ENCODE measurements around the gene RBM4.
"Not testable (repeated sequence)": the region's sequence is repeated elsewhere in the genome, so short reads cannot be mapped to it uniquely, and the experiment has no call there.

Gene RBM4

DNA sequence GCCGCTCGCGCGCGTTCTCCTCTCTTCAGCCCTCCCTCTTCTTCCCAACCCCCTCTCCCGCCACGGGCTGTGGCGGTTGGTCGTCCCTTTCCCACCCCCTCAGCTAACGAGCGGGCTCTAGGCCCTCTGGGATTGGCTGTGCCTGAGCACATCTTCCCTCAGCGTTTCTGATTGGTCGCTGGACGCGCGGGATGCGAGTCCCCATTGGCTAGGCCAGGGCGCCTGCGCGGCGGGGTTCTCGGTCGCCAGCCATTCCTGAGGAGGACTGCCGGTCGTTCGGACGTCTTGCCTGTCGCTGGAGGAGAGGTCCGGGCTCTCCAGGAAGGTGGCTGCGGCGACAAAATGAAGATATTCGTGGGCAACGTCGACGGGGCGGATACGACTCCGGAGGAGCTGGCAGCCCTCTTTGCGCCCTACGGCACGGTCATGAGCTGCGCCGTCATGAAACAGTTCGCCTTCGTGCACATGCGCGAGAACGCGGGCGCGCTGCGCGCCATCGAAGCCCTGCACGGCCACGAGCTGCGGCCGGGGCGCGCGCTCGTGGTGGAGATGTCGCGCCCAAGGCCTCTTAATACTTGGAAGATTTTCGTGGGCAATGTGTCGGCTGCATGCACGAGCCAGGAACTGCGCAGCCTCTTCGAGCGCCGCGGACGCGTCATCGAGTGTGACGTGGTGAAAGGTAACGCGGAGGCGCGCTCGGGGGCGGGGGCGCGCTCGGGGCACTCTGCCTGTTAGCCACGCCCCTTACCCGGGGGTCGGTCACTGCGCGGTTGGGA, 21.9 kb upstream of the RBM4 start, which contains the start of gene RBM14:
TSS of gene RBM14 (plus strand) at position 252 of the 776 bp plus-strand sequence. CDS start at position 343, 91 bp downstream.
- in situ Hi-C loops (cut with MboI; ENCODE audit: low sequenced_read_pairs): no loop called here

DNA sequence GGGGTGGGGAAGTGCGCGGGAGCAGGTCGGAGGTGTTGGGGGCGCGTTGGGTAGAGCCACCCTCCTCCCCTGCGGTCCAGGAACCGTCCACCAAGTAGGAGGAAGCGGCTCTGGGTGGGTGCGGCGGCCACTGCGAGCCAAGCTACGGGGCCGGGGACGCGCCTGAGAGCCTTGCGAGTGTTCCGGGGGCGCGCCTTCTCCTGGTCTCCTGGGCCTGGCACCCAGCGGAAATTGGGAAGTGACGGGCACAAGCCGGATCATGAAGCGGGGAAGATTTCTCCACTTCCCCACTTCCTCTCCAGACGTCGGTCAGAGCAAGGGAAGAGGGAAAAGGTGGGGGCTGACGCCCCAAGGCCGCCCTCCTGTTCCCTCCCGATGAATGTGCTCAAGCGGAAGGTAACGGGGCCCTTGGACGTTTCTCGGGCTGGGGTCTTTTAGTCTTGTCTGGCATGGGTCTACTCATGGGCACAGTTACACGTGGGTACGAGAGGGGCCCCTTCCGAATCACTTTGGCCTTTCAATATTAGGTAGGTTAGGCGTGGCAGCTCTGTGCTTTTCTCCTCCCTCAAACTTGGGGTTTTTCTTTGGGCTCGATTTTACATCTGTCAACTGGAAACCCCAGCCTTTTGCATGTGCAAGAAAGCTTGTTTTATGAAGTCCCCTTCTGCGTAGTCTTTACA, 21.2 kb upstream of the RBM4 start:
- in situ Hi-C loops (cut with MboI; ENCODE audit: low sequenced_read_pairs): no loop called here

DNA sequence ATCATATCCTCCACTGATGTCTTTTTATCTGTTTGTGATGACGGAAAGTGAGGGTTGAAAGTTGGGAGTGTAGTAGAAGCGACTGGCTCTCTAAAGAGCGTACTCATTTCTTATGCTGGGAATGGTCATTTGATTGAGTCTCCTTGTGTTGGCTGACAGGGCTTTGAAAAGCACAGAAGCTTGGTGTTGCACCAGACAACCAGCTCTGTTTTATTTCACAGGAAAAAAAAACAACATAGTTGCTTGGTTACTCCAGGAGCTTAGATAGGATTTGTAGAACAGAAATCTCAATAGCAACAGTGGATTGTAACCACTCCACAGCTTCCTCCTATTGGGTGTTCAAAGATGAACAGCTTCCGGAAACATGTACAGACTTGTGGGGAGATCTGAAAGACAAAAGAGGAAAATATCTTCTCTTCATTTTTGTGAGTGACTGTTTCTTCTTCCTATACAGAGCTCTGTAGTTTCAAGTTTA, 19.4 kb upstream of the RBM4 start:
- in situ Hi-C loops (cut with MboI; ENCODE audit: low sequenced_read_pairs): no loop called here

DNA sequence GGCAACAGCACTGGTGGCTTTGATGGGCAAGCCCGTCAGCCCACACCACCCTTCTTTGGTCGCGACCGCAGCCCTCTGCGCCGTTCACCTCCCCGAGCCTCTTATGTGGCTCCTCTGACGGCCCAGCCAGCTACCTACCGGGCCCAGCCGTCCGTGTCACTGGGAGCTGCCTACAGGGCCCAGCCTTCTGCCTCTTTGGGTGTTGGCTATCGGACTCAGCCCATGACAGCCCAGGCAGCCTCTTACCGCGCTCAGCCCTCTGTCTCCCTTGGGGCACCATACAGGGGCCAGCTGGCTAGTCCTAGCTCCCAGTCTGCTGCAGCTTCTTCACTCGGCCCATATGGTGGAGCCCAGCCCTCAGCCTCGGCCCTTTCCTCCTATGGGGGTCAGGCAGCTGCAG, 14.1 kb upstream of the RBM4 start:
- in situ Hi-C loops (cut with MboI; ENCODE audit: low sequenced_read_pairs): no loop called here

DNA sequence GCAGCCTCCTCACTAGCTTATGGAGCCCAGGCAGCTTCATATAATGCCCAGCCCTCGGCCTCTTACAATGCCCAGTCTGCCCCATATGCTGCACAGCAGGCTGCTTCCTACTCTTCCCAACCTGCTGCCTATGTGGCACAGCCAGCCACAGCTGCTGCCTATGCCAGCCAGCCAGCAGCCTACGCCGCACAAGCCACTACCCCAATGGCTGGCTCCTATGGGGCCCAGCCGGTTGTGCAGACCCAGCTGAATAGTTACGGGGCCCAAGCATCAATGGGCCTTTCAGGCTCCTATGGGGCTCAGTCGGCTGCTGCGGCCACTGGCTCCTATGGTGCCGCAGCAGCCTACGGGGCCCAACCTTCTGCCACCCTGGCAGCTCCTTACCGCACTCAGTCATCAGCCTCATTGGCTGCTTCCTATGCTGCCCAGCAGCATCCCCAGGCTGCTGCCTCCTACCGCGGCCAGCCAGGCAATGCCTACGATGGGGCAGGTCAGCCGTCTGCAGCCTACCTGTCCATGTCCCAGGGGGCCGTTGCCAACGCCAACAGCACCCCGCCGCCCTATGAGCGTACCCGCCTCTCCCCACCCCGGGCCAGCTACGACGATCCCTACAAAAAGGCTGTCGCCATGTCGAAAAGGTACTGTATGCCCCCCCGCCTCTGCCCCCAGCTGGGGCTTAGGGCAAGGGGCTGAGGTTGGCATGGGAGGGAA, 13.3 kb upstream of the RBM4 start:
- in situ Hi-C loops (cut with MboI; ENCODE audit: low sequenced_read_pairs): no loop called here

DNA sequence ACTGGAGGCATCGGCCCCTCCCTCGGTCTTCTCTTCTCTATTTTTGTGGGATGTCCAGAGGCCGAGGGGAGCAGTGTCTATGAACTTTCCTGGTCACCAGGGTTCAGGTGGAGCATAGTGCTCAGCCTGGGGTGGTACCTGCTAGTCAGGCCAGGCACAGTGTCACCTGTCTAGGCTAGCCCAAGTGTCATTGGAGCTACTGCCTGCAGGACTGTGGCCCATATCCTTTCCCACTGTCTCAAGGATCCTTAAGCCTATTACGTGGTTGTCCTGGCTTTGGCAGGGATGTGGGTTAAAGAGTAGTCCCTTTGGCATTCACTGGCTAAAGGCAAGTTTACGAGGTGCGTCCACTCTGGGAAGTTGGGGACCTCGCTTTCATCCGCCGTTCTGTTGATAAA, 12.8 kb upstream of the RBM4 start:
- in situ Hi-C loops (cut with MboI; ENCODE audit: low sequenced_read_pairs): no loop called here

DNA sequence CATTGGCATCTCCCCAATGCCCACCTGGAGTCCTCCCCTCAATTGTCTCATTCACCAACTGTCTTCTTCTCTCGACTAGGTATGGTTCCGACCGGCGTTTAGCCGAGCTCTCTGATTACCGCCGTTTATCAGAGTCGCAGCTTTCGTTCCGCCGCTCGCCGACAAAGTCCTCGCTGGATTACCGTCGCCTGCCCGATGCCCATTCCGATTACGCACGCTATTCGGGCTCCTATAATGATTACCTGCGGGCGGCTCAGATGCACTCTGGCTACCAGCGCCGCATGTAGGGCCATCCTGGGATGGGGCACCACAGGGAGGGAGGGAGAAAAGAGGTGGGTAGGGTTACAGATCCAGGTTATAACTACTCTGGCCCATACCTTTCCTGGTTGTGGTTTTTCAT, 12.1 kb upstream of the RBM4 start:
- in situ Hi-C loops (cut with MboI; ENCODE audit: low sequenced_read_pairs): no loop called here

DNA sequence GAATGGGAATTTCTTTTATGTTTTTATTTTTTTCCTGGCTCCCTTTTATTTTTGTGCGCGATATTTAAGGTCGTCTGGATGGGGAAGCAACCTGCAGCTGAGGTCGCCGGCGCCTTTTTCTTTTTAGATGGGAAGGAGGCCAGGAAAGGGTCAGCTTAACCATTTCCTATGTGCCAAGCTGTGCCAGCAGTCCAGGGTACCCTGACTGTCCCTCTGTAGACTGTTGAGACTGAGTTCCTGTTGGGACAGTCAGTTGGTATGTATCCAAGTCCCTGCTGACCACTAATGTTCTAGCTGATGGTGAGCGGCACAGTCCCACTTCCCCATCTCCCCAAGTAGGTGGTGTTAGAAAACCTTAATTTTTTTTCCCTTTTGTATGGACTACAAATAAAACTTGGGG, 11.6 kb upstream of the RBM4 start:
- in situ Hi-C loops (cut with MboI; ENCODE audit: low sequenced_read_pairs): no loop called here

DNA sequence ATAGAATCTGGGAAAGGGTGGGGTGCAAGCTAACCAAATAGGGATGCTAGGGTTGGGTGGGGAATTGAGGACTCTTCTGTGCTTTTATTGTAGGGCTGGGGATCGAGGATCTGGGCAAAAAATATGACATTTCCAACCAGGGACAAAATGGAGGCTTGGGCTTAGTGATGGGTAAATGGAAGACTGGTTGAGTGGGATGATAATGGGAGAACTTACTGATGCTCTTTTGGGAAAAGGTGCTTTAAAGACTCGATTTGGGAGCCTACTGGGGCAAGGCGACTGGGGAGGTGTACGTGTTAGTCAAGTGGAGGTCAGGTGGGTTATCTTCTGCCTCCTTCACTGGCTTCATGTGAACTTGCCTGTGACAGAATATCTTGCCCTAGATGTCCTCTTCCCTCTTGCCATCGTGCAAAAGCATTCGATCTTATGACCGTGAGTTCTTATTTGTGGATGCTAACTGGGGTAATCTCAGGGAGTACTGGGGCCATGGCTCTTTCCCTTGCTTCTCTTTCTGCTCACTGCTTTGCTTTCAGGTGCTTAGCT, 10.4 kb upstream of the RBM4 start:
- in situ Hi-C loops (cut with MboI; ENCODE audit: low sequenced_read_pairs): no loop called here

DNA sequence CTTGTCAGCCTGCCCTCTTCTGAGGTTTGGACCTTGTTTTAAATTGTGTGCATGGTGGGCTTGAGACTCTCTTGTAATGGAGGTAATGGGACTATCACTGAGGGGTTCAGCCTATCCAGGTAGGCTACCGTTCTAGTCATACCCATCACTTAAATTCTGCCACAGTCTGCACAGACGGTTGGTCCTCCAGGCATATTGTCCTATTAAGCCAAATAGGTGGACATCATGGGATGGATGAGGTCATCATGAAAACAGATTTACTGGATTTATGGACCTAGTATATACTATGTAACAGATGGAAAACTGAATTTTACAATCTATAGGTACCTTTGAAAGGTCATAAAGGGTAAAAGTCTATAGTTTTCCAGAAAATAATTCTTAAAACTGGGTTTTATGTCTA, 9.1 kb upstream of the RBM4 start:
- in situ Hi-C loops (cut with MboI; ENCODE audit: low sequenced_read_pairs): no loop called here

DNA sequence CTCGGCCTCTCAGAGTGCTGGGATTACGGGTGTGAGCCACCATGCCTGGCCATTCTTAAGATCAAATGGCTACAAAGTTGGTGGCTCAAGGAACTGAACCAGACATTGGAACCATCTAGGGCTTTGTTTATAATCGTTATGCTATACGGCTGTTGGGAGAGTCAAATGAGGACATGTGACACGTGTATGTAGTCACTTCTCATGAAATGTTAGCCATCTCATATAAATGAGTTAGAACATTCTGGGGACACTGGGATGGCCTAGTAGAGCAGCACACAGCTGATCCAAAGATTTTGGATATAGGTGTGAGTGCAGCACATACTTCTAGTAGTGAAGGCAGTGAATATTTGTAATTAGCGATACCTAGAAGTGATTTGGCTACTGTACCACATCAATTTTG, 6.6 kb upstream of the RBM4 start:
- in situ Hi-C loops (cut with MboI; ENCODE audit: low sequenced_read_pairs): no loop called here

DNA sequence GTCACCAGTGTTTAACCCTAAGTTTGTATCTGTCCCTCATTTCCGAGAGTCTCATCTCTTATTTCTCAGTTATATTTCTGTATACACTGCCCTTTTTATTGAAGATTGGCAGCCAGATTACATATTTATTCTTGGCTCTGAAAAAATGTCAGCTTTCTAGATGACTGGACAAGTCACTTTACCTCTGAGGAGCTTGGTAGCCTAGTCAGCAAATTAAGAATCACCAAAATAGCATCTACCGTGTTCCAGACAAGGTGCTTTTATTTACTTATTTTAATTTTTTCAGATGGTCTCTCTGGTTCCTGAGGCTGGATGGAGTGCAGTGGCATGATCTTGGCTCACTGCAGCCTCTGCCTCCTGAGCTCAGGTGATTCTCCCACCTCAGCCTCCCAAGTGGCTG, 5.6 kb upstream of the RBM4 start:
- in situ Hi-C loops (cut with MboI; ENCODE audit: low sequenced_read_pairs): no loop called here

DNA sequence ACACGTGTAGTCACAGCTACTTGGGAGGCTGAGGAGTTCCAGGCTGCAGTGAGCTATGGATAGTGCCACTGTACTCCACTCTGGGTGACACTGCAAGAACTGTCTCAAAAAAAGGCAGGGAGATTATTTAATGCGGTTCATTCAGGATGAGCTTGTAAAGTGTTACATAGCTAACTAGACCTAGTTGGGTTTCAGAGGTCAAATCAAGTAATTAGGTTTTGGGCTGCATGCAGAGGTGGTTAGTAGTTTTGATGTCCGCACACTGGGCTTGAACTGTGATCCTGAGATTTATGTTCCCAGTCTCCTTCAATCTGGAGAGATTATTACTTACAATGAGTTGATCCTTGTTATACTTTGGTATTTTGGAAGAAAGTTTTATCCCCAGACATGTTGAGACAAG, 2.1 kb upstream of the RBM4 start:
- in situ Hi-C loops (cut with MboI; ENCODE audit: low sequenced_read_pairs): no loop called here

DNA sequence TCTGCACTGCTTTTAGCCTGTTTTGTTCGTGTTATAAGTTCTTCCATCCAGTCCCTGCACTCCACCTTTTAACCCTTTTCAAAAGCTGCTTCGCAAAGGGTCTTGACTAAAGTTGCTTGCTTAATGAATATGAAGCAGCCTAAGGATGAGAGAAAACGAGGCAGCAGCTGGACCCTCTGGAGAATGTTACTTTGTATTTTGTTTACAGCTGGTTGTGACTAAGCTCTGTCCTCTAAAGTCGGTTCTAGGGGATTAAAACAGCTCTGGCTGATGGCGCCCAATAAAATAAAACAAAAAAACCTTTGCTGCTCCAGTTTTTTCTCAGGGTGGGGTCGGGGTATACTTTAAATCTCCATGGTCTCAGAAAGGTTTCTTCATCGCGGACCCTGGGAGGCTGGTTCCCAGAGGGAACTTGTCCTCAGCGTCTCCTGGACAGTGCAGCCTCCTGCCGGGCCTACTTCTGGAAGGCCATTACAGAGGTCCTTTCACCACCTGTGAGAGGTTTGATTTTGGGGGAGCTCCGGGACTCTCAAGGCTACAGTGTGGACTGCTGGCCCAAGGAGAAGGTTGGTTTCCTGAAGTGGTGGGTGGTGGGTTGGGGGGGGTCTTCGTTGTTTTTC, 836 bp upstream of the RBM4 start:
- in situ Hi-C loops (cut with MboI; ENCODE audit: low sequenced_read_pairs): no loop called here

DNA sequence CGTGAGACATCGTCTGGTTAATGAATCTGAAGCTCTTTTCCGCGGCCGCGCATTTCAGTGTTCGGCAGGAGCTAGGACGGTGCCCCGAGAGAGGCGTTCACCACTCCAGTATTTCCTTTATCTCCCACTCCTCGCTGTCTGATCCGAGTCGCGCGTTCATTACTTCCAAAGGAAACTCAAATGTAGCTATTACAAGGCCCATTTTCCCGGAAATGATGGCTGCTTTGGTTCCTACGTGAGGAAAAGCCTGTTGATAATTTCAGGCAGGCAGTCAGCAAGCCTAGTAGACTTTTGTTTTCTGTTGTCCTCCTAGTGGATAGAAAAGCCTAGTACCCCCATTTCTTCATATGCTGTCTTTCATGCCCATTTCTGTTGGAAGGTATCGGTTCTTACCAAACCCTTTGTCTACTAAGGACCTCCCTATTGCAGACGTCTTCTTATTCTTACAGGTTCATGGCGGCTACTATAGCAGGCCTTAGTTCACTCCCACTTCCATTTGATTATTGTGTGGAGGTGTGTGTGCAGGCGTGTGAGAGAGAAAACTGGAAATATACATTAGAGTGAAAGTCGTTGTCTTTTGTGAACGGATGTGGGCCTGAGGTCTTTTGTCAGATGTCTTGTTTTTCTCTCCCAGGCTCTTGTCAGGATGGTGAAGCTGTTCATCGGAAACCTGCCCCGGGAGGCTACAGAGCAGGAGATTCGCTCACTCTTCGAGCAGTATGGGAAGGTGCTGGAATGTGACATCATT, 737 bp downstream of the RBM4 start:
- in situ Hi-C loops (cut with MboI; ENCODE audit: low sequenced_read_pairs): no loop called here

DNA sequence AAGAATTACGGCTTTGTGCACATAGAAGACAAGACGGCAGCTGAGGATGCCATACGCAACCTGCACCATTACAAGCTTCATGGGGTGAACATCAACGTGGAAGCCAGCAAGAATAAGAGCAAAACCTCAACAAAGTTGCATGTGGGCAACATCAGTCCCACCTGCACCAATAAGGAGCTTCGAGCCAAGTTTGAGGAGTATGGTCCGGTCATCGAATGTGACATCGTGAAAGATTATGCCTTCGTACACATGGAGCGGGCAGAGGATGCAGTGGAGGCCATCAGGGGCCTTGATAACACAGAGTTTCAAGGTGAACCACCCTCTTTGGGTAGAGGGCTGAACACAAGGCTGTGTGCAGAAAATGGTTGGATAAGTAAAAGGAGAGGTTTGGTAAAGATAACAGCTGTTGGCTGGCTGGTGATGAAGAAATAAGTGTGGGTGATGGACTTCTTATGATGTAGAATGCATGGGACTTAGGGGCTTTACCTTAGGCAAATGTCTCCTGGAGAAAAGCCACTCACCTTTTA, 1.4 kb downstream of the RBM4 start:
- in situ Hi-C loops (cut with MboI; ENCODE audit: low sequenced_read_pairs): not testable (repeated sequence)

DNA sequence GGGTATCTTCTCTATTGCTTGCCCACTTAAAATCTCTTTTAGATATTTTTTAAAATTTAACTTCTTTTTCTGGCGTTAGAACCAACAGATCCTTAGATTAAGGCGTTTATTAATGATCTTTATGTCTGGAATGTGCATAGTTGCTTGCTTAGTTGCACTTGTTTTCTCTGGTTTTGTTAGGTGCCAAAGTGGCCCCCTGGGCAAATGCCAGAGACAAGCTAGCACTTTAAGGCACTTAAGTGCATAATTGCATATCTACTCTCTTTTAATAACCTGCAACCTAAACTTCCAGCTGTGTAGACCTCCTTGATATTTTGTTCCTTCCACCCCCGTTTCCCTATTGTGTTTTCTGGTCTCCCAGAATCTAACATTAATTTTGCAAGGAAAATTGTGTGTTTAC, 3.3 kb downstream of the RBM4 start:
- in situ Hi-C loops (cut with MboI; ENCODE audit: low sequenced_read_pairs): no loop called here

DNA sequence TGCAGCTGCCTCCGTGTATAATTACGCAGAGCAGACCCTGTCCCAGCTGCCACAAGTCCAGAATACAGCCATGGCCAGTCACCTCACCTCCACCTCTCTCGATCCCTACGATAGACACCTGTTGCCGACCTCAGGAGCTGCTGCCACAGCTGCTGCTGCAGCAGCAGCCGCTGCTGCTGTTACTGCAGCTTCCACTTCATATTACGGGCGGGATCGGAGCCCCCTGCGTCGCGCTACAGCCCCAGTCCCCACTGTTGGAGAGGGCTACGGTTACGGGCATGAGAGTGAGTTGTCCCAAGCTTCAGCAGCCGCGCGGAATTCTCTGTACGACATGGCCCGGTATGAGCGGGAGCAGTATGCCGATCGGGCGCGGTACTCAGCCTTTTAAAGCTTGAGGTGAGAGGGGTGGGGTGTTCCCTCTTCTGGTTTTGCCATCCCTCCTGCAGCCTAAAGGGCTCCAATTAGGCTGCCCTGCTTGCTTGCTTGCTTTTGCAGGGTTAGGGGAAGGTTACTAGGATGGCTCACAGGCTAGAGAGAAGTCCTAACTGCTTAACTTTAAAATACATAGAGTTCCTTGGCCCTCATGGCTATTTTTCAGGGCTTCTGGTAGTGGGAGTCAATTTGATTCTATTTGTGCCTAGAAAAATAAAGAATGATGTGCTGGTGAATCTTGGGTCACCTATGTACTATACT, 5.4 kb downstream of the RBM4 start:
- in situ Hi-C loops (cut with MboI; ENCODE audit: low sequenced_read_pairs): no loop called here

DNA sequence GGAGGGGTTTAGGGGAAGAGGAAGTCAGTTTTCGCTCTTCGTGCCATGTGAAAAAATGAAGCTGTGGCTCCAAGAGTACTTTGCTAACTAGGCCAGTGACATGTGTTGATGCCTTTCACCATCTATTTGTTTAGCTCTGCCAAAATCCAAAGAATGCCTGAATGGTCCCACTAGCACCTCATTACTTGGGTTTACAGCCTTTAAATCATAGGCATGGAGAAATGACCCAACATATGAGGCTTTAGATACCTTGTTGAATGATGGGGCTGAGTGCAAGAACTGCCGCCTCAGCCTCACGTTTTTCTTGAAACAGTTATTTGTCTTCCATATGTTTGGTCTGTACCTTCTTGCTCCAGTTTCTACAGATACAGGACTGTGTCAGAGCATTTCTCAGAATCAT, 8.3 kb downstream of the RBM4 start:
- in situ Hi-C loops (cut with MboI; ENCODE audit: low sequenced_read_pairs): no loop called here

DNA sequence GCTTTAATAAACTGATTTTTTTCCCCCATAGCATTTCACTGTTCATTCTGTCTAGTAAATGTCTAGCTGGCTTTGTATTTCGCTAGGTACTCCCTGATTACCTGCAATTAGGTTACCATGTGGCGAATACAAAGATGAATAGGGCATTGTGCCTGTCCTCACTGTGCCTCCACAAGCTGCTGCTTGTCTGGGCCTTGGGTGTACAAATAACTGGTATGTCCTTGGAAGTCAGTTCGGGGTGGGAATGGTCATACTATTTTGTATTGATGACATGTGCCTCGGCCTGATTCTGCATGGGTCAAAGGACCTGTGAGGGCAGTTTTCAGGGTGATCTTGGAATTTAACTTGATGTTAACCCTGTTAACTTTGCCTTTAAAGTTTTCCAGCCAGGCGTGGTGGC, 11.4 kb downstream of the RBM4 start:
- in situ Hi-C loops (cut with MboI; ENCODE audit: low sequenced_read_pairs): no loop called here

All from HL-60/S4 treated with retinoic acid at 250 ng/mL for 4 days and 3 days (cell line).